HEK293T (cell line): Measurements from ENCODE around the gene RAB31.
"Not testable (repeated sequence)": the region's sequence is repeated elsewhere in the genome, so short reads cannot be mapped to it uniquely, and the experiment has no call there.

Experiments used
- CTCF ChIA-PET: fragments of 350-600 bp; formaldehyde crosslinking; extraction: SDS; loops from one replicate; lab custom pipeline; 2021; ENCODE audit warnings: antibody characterized with exemption, inconsistent platforms; lab: Yijun Ruan, JAX
- POLR2A ChIA-PET: fragments of 350-600 bp; formaldehyde crosslinking; extraction: SDS; loops from one replicate; lab custom pipeline; 2020; ENCODE audit warnings: antibody characterized with exemption, inconsistent platforms; lab: Yijun Ruan, JAX
- DNase-seq: peaks from one replicate; pipeline ENCODE4 v3.0.0; 2012; ENCODE audit warnings: mixed read lengths; ENCODE audit errors: extremely low spot score
- ARNT ChIP-seq: fragments of 450-650 bp; IDR thresholded peaks from 2 replicates; pipeline ENCODE4 v1.6.1; 2017; ENCODE audit warnings: mild to moderate bottlenecking
- BHLHE40 ChIP-seq: fragments of 450-650 bp; IDR thresholded peaks from 2 replicates; pipeline ENCODE4 v1.6.1; 2016; ENCODE audit warnings: mild to moderate bottlenecking, moderate library complexity, borderline replicate concordance
- CTBP1 ChIP-seq: fragments of 450-650 bp; IDR thresholded peaks from 2 replicates; pipeline ENCODE4 v1.6.1; 2016; ENCODE audit warnings: borderline replicate concordance
- ELF4 ChIP-seq: fragments of 450-650 bp; IDR thresholded peaks from 2 replicates; pipeline ENCODE4 v1.6.1; 2017; ENCODE audit warnings: antibody characterized with exemption
- FOXA1 ChIP-seq: fragments of 450-650 bp; IDR thresholded peaks from 2 replicates; pipeline ENCODE4 v1.6.1; 2016; ENCODE audit warnings: mild to moderate bottlenecking
- FOXK2 ChIP-seq: fragments of 450-650 bp; IDR thresholded peaks from 2 replicates; pipeline ENCODE4 v1.6.1; 2016; ENCODE audit warnings: mild to moderate bottlenecking
- FOXM1 ChIP-seq: fragments of 450-650 bp; IDR thresholded peaks from 2 replicates; pipeline ENCODE4 v1.6.1; 2017; ENCODE audit warnings: mild to moderate bottlenecking, borderline replicate concordance
- HDGF ChIP-seq: fragments of 450-650 bp; IDR thresholded peaks from 2 replicates; pipeline ENCODE4 v1.6.1; 2017; ENCODE audit warnings: antibody characterized with exemption, borderline replicate concordance
- L3MBTL2 ChIP-seq: fragments of 450-650 bp; conservative IDR thresholded peaks from 2 replicates; pipeline ENCODE4 v1.6.1; 2016; ENCODE audit warnings: mild to moderate bottlenecking
- LEF1 ChIP-seq: fragments of 450-650 bp; IDR thresholded peaks from 2 replicates; pipeline ENCODE4 v1.6.1; 2017; ENCODE audit warnings: mild to moderate bottlenecking, borderline replicate concordance
- NFRKB ChIP-seq: fragments of 450-650 bp; IDR thresholded peaks from 2 replicates; pipeline ENCODE4 v1.6.1; 2016; ENCODE audit warnings: mild to moderate bottlenecking, moderate library complexity
- SP1 ChIP-seq: fragments of 450-650 bp; IDR thresholded peaks from 2 replicates; pipeline ENCODE4 v1.6.1; 2017
- SUZ12 ChIP-seq: fragments of 450-650 bp; IDR thresholded peaks from 2 replicates; pipeline ENCODE4 v1.6.1; 2016; ENCODE audit warnings: mild to moderate bottlenecking
- TARDBP ChIP-seq: fragments of 450-650 bp; IDR thresholded peaks from 2 replicates; pipeline ENCODE4 v1.6.1; 2016
- ZNF384 ChIP-seq: fragments of 450-650 bp; IDR thresholded peaks from 2 replicates; pipeline ENCODE4 v1.6.1; 2016
- TF ChIP-seq, protein P1 (sequence below): fragments of 450-650 bp; IDR thresholded peaks from 2 replicates; pipeline ENCODE4 v1.6.1; 2016

RAB31 gene

DNA sequence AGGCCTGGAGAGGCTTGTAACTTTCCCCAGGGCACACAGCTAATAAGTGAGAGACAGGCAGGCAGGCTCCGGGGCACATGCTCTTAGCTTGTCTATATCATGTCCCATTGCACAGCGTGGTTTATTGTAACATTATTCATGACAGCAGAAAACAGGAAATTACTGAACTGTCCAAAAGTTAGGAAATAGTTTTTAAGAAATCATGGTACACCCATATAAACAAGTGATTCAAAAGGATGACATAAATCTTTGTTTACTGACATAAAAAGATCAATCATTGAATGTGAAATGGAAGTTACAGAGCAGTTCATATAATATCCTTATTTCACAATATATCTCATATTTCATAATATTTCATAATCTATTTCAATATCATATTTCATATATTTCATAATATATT, 143.4 kb downstream of the RAB31 start:
- TF ChIP-seq SP1 = no peak
- no peak for TF ChIP-seq FOXA1
- TF ChIP-seq SUZ12 = no peak
- TF ChIP-seq TARDBP = no peak
- TF ChIP-seq ARNT = no peak
- TF ChIP-seq NFRKB = no peak
- no peak for TF ChIP-seq FOXK2
- TF ChIP-seq LEF1 = no peak
- no peak for TF ChIP-seq HDGF
- TF ChIP-seq FOXM1 = no peak
- TF ChIP-seq BHLHE40 = no peak
- no peak for TF ChIP-seq ZNF384
- POLR2A ChIA-PET = no interaction called here
- no peak for DNase-seq
- CTCF ChIA-PET = no interaction called here

DNA sequence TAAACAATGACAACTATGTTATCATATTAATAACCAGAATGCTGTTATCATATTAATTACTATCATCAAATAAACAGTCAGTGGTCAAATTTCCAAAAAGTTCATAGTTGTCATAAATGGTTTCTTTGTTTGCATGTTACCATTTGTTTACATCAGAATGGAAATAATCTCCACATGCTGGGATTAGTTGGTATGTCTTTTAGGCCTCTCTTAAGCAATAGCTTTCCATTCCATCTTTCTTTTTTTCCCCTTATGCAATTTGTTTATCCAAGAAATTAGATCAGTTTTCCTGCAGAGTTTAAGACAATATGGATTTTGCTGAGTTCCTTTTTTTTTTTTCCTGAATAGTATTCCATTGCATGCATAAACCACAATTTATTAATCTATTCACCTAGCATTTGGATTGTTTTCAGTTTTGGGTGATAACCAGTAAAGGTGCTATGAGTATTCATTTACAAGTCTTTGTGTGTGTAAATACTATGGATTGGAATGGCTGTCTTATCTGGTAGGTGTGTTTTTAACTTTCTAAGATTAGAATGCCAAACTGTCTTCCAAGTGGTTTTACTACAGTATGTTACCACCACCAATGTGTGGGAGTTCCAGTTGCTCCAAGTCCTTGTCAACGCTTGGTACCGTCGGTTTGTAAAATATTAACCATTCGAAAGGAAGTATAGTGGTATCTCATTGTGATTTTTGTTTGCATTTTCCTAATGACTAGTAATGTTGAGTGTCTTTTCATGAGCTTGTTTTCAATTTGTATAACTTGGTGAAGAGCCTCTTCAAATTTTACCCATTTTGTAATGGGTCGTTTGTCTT, 144.4 kb downstream of the RAB31 start:
- CTCF ChIA-PET = no interaction called here
- DNase-seq = no peak
- POLR2A ChIA-PET = no interaction called here
- TF ChIP-seq FOXM1 = no peak

DNA sequence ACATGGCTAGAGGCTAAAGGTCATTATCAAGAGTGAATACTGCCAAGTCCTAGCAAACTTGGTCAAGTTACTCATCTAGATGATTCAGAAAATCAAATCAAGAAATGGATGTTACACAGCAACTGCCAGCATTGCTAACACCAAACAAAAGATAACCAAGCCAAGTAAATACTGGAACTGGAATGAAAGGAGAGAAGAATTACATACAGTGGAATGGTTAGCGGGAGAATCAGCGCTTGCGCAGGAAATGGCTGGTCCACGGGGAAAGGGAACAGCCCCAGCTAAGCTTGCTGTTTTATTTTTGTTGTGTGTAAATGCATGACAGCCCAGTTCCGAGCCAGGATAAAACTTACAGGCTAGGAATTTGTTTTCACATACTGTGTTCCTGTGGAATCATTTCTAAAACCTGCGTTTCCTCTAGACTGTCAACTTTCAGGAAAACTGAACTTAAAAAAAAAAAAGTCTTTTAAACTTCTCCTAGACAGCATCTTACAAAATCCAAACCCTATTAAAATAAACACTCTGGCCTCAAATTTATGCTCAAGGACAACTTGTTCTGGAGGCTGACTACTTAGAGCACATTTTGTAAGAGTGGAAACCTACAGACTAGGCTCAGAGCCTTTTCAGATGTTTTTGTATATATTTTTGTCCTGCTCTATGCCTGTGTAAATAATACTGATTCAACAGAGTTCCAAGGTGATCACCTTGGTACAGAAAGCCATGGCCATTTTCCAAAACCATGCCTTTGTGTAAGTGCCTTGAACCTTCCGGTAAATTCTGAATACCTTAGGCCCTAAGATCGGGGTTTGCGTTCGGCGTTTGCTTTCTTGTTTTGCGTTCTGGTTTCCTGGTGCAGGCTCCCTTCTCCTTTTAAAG, 146.9 kb downstream of the RAB31 start:
- DNase-seq = no peak
- TF ChIP-seq FOXM1 (no peak), FOXK2 (no peak), ARNT (no peak), NFRKB (no peak)
- CTCF ChIA-PET = no interaction called here
- POLR2A ChIA-PET = no interaction called here

DNA sequence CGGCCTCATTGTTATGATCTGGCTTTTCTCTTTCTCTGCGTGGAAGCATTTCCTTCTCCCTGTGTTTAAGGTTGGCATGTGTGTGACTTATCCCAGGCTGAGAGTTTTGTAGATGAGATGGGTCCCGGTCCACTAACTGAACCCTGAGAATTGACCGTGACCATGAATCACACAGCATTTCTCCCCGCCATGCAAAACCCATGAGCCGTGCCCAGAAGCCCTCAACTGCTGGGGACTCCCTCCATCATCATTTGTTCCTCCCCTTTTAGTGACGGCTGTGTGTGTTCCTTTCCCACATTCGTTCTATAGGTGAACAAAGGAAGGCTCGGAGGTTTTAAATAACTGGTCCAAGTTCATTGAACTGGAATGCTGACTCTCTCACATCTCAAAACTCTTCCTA, 147.6 kb downstream of the RAB31 start:
- no peak for TF ChIP-seq ARNT
- ChIA-PET POLR2A (no interaction called here), CTCF (no interaction called here)

DNA sequence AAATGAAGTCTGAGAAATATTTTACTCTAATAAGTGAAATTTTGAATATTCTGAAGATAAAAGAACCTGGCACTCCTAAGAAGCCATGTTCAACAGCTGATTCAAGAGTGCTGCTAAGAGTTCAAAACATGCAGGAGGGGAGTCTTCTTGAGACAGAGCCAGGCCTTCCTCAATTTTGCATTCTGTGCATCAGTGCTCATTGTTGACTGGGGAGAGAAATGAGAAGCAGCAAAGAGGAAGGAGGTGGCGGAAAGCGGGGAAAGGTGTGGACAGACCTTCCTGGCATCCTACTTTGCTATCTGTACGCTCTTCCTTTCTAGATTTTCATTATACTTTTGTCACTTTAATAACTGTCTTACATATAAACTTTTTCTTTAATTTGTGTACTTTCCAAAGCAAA, 148.0 kb downstream of the RAB31 start:
- ChIA-PET POLR2A (no interaction called here), CTCF (no interaction called here)
- DNase-seq = no peak
- no peak for TF ChIP-seq CTBP1

More for the DNA sequence above, 147.6 kb downstream of the RAB31 start:
- DNase-seq = no peak

DNA sequence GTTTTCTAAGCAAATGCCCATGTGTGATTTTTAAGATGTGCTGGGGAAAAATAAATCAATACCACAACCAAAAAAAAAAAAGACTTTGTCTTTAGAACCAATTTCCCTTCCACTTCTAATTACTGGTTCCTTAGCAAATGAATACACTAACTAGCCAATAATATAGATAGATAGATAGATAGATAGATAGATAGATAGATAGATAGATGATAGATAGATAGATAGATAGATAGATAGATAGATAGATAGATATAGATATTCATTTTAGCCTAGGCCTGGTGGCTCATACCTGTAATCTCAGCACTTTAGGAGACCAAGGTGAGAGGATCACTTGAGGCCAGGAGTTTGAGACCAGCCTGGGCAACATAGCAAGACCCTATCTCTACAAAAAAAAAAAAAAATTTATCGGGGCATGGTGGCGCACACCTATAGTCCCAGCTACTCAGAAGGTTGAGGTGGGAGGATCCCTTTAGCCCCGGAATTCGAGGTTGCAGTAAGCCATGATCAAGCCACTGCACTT, 149.4 kb downstream of the RAB31 start:
- CTCF ChIA-PET, DNase-seq, POLR2A ChIA-PET: not testable (repeated sequence)

DNA sequence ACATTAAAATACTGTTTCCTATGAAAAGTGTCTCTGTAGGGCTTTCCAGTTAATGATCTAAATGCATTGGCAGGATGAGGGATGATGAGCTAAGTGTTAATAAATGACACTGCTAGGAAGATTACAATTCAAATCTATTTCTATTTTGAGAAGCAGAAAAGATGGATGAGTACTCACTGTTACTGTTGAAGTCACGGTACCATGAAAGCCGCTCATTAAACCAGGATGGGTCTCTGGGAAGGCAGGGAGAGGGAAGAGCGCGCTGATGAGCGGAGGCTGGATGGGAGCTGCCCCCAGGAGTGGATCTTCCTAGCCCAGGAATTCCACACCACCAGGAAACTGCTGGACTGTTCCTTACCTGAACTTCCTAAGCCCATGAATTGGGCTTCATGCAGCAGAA, 150.5 kb downstream of the RAB31 start:
- DNase-seq = no peak
- POLR2A ChIA-PET = no interaction called here
- TF ChIP-seq SP1 = no peak
- TF ChIP-seq LEF1 = no peak
- CTCF ChIA-PET = no interaction called here

DNA sequence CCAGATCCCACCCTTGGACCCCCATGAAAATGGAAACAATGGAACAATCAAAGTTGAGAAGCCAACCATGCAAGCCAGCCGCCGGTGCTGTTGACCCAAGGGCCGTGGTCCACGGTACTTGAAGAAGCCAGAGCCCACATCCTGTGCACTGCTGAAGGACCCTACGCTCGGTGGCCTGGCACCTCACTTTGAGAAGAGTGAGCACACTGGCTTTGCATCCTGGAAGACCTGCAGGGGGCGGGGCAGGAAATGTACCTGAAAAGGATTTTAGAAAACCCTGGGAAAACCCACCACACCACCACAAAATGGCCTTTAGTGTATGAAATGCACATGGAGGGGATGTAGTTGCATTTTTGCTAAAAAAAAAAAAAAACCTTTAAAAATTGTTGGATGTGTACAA, 151.1 kb downstream of the RAB31 start:
- TF ChIP-seq SUZ12 (no peak), ZNF384 (no peak), SP1 (no peak), ARNT (no peak), NFRKB (no peak), BHLHE40 (no peak)
- ChIA-PET CTCF (no interaction called here), POLR2A (no interaction called here)
- no peak for DNase-seq

DNA sequence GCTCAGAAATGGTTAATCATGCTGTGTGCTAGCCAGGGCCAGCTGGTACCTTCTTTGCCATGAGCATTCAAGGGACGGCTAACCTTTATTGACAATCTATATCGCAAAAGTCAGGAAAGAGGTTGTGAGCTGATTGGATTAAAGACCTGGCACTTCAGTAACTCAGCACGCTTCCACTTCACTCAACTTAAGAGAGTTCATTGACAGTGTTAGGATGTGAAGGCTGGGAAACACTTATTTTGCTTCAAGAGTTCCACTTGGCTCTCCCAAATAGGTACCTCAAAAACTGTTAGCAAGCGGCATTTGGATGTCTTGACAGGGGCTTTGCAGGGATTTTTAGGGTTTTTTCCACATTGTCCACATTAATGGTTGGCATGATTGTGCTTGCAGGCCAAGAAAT, 152.6 kb downstream of the RAB31 start:
- POLR2A ChIA-PET = interaction anchor here (1.1 kb wide), 1 partner anchor 9 kb away, joined by 3 read pairs; no protein-coding TSS in a partner anchor
- CTCF ChIA-PET = no interaction called here
- TF ChIP-seq ZNF384 (no peak), ELF4 (no peak), L3MBTL2 (no peak), LEF1 (no peak), SP1 (no peak), FOXM1 (no peak), FOXA1 (no peak), NFRKB (no peak), HDGF (no peak), CTBP1 (no peak), ARNT (no peak), BHLHE40 (no peak), TARDBP (no peak), FOXK2 (no peak), SUZ12 (no peak)
- TF ChIP-seq, protein P1, sequence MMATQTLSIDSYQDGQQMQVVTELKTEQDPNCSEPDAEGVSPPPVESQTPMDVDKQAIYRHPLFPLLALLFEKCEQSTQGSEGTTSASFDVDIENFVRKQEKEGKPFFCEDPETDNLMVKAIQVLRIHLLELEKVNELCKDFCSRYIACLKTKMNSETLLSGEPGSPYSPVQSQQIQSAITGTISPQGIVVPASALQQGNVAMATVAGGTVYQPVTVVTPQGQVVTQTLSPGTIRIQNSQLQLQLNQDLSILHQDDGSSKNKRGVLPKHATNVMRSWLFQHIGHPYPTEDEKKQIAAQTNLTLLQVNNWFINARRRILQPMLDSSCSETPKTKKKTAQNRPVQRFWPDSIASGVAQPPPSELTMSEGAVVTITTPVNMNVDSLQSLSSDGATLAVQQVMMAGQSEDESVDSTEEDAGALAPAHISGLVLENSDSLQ = no peak
- DNase-seq = no peak
